Activated CD4-positive, alpha-beta T cell treated with anti-CD3 and anti-CD28 coated beads, Interleukin-2, amount 10 ng/mL, durations not matched to agents 24 days and 14 days (primary cell): ENCODE results near the gene SAMD4B. TPM values are rescaled to one million over a fixed set of nuclear protein-coding genes. Genes with fewer than 3 reads are reported as not detected.

Source experiments
- DNase-seq: peaks from one replicate; pipeline ENCODE4 v3.0.0; 2022
- H3K27ac Mint-ChIP-seq: one replicate; pipeline ENCODE4 v1.8.0; 2022; ENCODE audit warnings: mild to moderate bottlenecking, mixed read lengths
- H3K27me3 Mint-ChIP-seq: one replicate; pipeline ENCODE4 v1.8.0; 2022; ENCODE audit warnings: mixed read lengths
- H3K36me3 Mint-ChIP-seq: one replicate; pipeline ENCODE4 v1.8.0; 2022; ENCODE audit warnings: low read depth, mild to moderate bottlenecking, mixed read lengths
- H3K4me1 Mint-ChIP-seq: one replicate; pipeline ENCODE4 v1.8.0; 2021; ENCODE audit warnings: mixed read lengths
- H3K4me3 Mint-ChIP-seq: one replicate; pipeline ENCODE4 v1.8.0; 2022; ENCODE audit warnings: mild to moderate bottlenecking, moderate library complexity, mixed read lengths
- H3K9me3 Mint-ChIP-seq: one replicate; pipeline ENCODE4 v1.8.0; 2021; ENCODE audit warnings: mixed read lengths
- intact Hi-C: fragments of 100-400 bp; cut with micrococcal nuclease; formaldehyde crosslinking; loops from one replicate; pipeline ENCODE4 v1.15.1; 2023
- total RNA-seq: library from RNA; stranded (reverse); gene quantifications from 2 replicates; pipeline ENCODE4 v1.2.3, GENCODE V29; 2022

The SAMD4B gene
- total RNA-seq, 1 donor from 2014 or later = 68.9 TPM

DNA sequence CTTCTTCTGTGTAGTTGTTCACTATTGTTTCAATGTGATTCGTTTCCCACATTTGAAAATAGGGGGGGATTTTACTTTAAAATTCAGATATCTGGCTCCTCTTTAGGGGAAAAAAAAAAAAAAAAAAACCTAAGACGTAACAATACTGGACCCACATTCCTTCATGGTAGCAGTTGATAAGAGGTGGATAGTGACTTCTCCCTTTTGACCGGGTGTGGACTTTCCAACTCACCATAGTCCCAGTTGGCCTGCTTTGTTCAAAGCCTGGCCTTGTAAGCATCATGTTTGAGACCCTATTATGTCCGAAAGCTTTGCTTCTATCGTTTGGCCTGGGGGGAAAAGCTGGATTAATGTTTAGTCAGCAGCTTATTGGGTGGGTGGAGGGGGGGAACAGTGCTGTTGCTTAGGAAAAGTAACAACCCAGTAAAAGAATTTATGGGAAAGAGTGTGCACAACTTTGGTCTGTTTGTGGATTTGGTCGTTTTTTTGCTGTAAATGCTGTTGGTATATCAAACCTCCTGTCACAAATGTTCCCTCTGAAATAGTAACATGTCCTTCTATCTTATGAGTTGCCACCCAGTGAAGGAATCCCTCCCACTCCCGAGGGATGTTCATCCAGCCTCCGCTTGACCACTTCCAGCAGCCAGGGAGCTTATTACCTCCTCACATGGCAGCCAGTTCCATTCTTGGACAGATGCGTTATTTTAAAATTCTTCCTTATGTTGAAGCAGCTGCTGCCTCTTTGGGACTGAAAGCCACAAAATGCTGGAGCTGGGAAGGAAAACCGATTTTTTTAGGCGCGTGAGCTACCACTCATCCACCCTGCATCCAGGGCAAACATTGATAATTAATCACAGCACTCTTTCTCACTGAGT lies 10.4 kb downstream of the SAMD4B start:
- Mint-ChIP-seq H3K36me3 (peaks cover 66% of the 10 kb centered on the region), H3K4me1 (peaks cover 35% of the 10 kb centered on the region)

DNA sequence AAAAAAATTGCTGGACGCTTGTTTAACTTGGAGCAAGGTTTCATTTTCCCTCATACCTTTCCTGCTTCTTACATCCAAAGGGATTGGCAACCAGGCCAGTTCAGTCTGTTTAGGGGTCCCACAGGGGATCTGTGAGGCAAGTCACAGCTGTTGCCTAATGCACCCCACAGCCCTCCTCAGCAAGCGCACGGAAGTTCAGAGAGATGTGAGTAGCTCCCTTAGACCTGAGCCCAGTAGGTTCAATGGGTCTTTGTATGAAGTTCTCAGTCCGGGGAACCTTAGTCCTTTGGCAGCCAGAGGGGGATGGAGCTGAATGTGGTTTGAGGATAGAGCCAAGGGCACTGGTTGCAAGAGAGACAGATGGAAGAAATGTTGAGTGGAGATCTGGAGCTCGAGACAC lies 13.0 kb downstream of the SAMD4B start:
- no peaks in the 10 kb centered on the region for H3K27me3 Mint-ChIP-seq
- no peak overlapping the region for H3K27ac Mint-ChIP-seq
- intact Hi-C loops = no loop called here
- H3K4me1 Mint-ChIP-seq = peaks cover 20% of the 10 kb centered on the region
- H3K36me3 Mint-ChIP-seq = peaks cover 62% of the 10 kb centered on the region
- no peak overlapping the region for H3K4me3 Mint-ChIP-seq
- H3K9me3 Mint-ChIP-seq = no peaks in the 10 kb centered on the region
- no peak for DNase-seq

More for the DNA sequence above, 10.4 kb downstream of the SAMD4B start:
- no peak for DNase-seq
- no peaks in the 10 kb centered on the region for H3K27me3 Mint-ChIP-seq
- H3K27ac Mint-ChIP-seq = peak overlapping the region; percentile 85
- intact Hi-C loops = no loop called here
- no peak overlapping the region for H3K4me3 Mint-ChIP-seq
- H3K9me3 Mint-ChIP-seq = no peaks in the 10 kb centered on the region

DNA sequence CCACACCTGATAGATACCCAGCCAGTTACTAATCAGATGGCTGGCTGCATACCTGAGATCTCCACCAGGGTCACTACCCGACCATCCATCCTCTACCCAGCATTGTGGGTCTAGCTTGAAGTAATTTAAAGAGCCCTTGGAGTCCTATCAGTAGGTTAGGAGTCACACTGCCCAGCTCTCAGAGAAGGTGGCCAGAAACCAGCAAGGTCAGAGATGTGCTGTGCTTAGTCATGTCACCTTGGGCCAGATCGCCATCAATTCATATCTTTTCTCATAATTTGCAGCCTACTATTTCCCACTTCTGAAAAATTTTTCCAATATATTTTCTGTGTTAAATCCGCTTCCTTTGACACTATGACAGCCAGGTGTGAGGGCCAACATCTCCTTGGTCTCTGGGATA lies 13.9 kb downstream of the SAMD4B start:
- peaks cover 18% of the 10 kb centered on the region for H3K4me1 Mint-ChIP-seq
- no peak overlapping the region for H3K4me3 Mint-ChIP-seq
- no peak for DNase-seq
- H3K9me3 Mint-ChIP-seq = no peaks in the 10 kb centered on the region
- peaks cover 61% of the 10 kb centered on the region for H3K36me3 Mint-ChIP-seq
- no peak overlapping the region for H3K27ac Mint-ChIP-seq
- intact Hi-C loops = no loop called here
- no peaks in the 10 kb centered on the region for H3K27me3 Mint-ChIP-seq

DNA sequence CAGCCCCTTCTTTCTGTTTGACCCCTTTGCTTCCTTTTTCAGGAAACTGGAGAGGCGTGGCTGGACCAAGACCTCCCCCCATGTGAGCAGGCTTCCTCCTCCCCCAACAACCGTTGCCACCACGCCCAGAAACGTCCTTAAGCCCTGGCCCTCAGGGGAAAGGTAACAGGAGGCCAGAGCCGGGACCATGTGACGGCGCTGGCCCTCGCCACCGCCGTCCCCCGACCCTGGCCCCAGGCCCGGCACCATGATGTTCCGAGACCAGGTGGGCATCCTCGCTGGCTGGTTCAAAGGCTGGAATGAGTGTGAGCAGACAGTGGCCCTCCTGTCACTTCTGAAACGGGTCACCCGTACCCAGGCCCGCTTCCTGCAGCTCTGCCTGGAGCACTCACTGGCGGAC lies 14.4 kb downstream of the SAMD4B start:
- no peaks in the 10 kb centered on the region for H3K9me3 Mint-ChIP-seq
- DNase-seq = no peak
- no peak overlapping the region for H3K4me3 Mint-ChIP-seq
- peaks cover 12% of the 10 kb centered on the region for H3K4me1 Mint-ChIP-seq
- no peak overlapping the region for H3K27ac Mint-ChIP-seq
- H3K36me3 Mint-ChIP-seq = peaks cover 57% of the 10 kb centered on the region
- no peaks in the 10 kb centered on the region for H3K27me3 Mint-ChIP-seq
- intact Hi-C loops = no loop called here

DNA sequence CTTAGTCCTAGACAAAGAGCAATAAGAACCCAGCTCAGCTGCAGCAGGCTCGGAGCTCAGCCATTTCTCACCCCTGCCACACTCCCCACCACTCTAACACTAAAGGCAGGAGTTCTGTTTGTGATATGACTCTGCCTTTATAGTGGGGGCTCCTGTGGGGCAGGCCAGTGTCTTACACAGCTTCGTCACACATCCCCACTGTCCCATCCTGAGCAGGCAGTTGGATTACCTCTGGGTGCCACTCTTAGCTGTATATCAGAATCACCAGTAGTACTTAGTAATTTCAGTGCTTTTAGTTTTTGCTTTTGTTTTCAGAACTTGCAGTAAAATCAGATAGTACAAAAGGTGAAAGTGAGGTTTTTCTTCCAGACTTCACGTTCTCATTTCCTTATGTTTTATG lies 16.8 kb downstream of the SAMD4B start:
- H3K36me3 Mint-ChIP-seq = peaks cover 50% of the 10 kb centered on the region
- peaks cover 4% of the 10 kb centered on the region for H3K4me1 Mint-ChIP-seq
- no peak overlapping the region for H3K4me3 Mint-ChIP-seq
- H3K27me3 Mint-ChIP-seq = no peaks in the 10 kb centered on the region
- intact Hi-C loops = no loop called here
- no peak for DNase-seq
- H3K27ac Mint-ChIP-seq = no peak overlapping the region
- no peaks in the 10 kb centered on the region for H3K9me3 Mint-ChIP-seq

DNA sequence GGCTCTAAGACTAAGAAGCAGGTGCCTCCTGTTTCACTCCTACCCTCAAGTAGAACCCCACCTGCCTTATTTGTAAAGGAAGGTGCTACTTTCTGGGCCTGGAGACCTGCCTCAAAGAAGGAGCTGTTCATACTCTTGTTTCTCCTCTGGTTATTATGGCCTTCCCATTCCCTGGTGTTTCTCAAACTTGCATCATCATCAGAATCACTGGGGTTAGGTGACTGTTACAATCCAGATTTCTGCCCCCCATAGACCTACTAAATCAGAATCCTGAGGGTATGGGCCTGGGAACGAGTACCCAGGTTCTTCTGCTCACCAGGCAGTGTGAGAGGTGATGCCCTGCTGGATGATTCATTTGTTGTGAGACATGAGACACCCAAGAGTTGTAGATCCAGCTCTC lies 18.4 kb downstream of the SAMD4B start:
- Mint-ChIP-seq H3K27ac (no peak overlapping the region), H3K36me3 (peaks cover 45% of the 10 kb centered on the region), H3K4me3 (no peak overlapping the region), H3K4me1 (peaks cover 4% of the 10 kb centered on the region), H3K27me3 (no peaks in the 10 kb centered on the region), H3K9me3 (no peaks in the 10 kb centered on the region)
- intact Hi-C loops = no loop called here
- no peak for DNase-seq

DNA sequence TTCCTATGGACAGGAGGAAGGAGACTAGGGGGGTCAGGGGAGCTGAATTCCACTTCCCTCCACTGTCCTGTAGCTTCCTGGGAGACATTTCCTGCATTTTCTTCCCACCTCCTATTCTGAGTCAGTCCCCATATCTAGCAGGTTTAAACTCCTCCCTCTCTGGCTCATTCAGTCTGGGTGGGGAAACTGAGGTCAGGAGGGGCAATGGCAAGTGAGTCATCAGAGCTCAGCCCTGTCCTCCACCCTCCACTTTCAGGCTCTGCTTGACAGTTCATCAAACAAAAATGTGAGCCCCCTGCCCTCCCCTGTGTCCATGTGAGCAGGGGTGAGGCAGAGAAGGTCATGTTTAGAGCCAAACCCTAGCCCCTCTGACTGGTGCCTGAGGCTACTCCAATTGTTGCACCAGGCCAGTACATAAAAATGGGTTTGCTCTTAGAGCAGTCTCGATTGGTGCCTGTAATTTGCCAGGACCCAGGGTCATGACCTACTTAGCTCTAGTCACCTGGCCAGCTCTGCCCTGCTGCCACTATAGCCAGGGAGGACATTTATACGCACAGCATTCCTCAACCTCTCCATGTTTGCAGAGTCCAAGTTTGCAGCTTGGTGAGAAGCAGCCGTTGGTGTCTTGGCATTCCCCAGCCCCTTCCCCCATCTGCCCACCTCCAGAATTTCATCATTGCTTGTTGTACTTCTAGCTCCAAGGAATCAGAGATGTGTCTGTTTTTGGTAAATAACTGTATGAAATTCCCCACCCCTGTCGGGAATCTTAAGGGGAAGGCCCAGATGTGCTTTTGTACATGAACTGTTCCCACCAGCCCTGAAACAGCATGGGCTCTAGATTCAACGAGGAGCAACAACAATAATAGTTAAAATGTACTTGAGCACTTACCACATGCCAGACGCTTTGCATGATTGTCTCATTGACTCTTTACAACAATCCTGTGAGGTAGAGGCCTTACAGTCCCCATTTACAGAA lies 20.7 kb downstream of the SAMD4B start:
- Mint-ChIP-seq H3K36me3 (peaks cover 31% of the 10 kb centered on the region), H3K9me3 (no peaks in the 10 kb centered on the region), H3K4me1 (no peaks in the 10 kb centered on the region), H3K27me3 (no peaks in the 10 kb centered on the region), H3K4me3 (no peak overlapping the region), H3K27ac (peak overlapping the region; percentile 32)
- no peak for DNase-seq
- intact Hi-C loops = no loop called here

DNA sequence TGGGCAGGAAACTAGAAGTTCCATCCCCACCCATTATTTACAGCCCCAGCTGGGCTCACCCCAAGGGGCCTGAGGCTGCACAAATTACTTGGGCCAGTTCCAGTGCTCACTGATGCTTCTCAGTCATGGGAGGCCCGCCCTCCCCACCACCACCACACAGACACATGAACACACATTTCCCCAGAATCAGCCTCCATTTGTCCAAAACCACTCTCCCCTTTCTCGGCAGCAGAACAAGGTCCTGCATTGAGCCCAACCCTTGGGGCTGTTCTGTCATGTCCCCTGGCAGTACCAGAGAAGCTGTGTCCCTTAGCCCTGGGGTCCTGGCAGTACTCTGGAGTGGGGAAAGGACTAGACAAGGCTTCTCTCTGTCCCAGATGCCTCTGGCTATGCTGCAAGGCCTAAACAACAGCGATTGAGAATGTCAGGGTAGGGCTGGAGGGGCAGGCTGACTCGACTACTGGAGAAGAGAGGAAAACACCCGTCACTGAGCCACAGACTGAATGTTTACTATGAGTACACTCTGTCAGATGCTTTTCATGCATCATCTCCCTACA lies 21.8 kb downstream of the SAMD4B start:
- peak overlapping the region; percentile 69 for H3K27ac Mint-ChIP-seq
- no peaks in the 10 kb centered on the region for H3K9me3 Mint-ChIP-seq
- no peaks in the 10 kb centered on the region for H3K27me3 Mint-ChIP-seq
- peaks cover 28% of the 10 kb centered on the region for H3K36me3 Mint-ChIP-seq
- H3K4me3 Mint-ChIP-seq = no peak overlapping the region
- H3K4me1 Mint-ChIP-seq = no peaks in the 10 kb centered on the region
- intact Hi-C loops = no loop called here
- DNase-seq = no peak

DNA sequence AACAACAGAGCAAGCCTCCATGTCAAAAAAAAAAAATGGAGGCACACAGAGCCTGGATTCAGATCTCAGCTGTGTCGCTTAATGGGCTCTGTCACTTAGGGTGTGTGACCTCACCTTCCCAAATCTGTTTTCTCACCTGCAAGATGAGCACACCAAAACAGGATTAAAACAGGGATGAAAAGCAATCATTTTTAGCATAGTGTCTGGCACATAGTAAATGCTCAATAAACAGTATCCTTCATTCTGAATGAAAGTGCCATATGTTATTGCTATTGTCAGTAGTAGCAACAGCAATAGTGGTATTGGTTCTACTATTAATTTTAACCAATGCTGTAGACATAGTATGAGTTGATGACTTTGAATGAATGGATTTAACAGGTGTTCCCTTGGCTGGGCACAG lies 23.3 kb downstream of the SAMD4B start:
- no peaks in the 10 kb centered on the region for H3K27me3 Mint-ChIP-seq
- H3K4me1 Mint-ChIP-seq = no peaks in the 10 kb centered on the region
- peaks cover 28% of the 10 kb centered on the region for H3K36me3 Mint-ChIP-seq
- intact Hi-C loops = loop anchor here (5.0 kb wide), 1 partner anchor 267 kb away; no protein-coding TSS in a partner anchor
- no peak for DNase-seq
- no peak overlapping the region for H3K4me3 Mint-ChIP-seq
- no peaks in the 10 kb centered on the region for H3K9me3 Mint-ChIP-seq
- H3K27ac Mint-ChIP-seq = no peak overlapping the region

DNA sequence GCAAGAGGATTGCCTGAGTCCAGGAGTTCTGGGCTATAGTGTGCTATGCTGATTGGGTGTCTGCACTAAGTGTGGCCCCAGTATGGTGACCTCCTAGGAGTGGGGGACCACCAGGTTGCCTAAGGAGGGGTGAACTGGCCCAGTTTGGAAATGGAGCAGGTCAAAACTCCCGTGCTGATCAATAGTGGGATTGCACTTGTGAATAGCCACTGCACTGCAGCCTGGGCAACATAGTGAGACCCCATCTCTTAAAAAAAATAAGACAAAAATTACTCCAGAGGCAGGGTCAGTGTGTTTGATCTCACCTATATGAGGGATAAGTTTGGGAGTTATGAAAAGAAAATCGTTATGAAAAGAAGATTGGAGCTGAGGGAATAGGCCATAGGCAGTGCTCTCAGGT lies 27.0 kb downstream of the SAMD4B start:
- Mint-ChIP-seq H3K4me1 (peaks cover 2% of the 10 kb centered on the region), H3K36me3 (peaks cover 39% of the 10 kb centered on the region), H3K4me3 (no peak overlapping the region), H3K9me3 (no peaks in the 10 kb centered on the region), H3K27me3 (no peaks in the 10 kb centered on the region), H3K27ac (no peak overlapping the region)
- intact Hi-C loops = loop anchor here (5.0 kb wide), 1 partner anchor 263 kb away; no protein-coding TSS in a partner anchor
- DNase-seq = no peak

DNA sequence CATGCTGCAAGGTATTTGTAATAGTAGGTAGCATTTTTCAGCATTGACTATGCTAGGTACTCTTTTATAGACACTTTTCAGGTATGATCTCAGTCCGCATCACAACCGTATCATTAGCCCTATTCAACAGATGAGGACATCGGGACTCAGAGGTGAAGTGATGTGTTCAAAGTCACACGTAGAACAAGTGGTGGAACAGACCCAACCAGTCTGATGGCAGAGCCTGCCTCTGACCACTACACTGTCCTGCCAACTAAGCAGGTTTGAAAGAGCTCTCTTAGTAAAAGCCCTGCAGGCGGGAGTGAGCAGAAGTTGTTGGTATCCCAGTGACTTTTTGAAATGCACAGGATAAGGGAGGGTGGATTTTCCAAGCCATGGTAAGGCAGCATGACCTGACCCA lies 28.5 kb downstream of the SAMD4B start:
- DNase-seq = no peak
- intact Hi-C loops = no loop called here
- Mint-ChIP-seq H3K4me3 (no peak overlapping the region), H3K27me3 (no peaks in the 10 kb centered on the region), H3K9me3 (no peaks in the 10 kb centered on the region), H3K36me3 (peaks cover 39% of the 10 kb centered on the region), H3K27ac (no peak overlapping the region), H3K4me1 (peaks cover 2% of the 10 kb centered on the region)

DNA sequence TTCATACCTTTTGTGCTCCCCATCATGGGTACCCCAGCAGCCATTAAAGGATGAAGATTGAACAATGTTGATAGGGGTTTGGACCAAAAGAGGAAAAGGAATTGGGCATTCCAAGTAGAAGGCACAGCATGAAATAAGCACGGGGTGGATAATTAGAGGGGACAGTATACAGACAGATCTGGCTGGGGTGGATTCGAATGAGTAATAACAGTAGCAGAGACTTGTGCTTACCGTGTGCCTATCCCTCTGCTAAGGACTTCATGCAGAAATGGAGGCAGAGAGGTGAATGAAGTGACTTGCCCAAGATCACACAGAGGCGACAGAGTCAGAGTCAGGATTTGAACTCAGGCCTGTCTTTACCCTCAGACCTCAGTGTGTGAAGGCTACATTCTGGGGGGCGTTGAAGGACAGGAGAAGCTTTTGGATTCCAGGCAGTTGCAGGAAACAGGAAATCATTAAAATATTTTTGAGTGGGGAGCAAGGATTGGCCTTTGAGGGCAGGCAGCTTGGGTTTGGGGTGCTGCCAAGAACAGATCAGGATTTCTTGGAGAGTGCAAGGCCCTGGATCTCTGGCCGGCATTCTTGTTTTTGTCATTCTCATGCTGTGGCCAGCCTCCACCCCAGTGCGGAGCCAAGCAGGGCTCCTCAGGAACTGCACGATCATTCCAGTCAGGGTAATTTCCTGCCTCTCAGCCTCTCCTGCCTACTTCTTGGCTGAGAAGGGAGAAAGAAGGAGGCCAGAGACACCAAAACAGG lies 30.0 kb downstream of the SAMD4B start:
- H3K36me3 Mint-ChIP-seq = peaks cover 44% of the 10 kb centered on the region
- no peaks in the 10 kb centered on the region for H3K27me3 Mint-ChIP-seq
- H3K4me1 Mint-ChIP-seq = peaks cover 2% of the 10 kb centered on the region
- no peaks in the 10 kb centered on the region for H3K9me3 Mint-ChIP-seq
- no peak for DNase-seq
- intact Hi-C loops = no loop called here
- H3K4me3 Mint-ChIP-seq = no peak overlapping the region
- no peak overlapping the region for H3K27ac Mint-ChIP-seq

DNA sequence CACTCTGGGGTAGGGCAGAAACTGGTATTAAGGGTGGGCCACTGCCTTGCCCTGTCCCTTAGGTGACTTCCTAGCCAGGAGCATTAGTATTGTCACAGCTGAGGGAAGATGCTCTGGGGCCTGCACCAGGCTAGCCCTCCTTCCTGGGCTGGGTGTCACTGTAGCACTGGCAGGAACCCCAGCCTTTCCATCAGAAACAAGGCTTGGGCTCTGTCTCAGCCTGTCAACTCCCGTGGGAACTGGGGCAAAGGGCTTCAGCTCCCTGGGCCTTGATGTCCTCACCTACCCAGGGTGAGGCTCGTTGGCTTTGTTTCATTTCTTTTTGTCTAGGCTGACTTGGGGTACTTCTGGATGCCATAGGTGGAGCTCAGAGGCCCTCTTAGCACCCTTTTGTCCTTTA lies 30.7 kb downstream of the SAMD4B start:
- Mint-ChIP-seq H3K4me1 (peaks cover 2% of the 10 kb centered on the region), H3K27ac (no peak overlapping the region)
- intact Hi-C loops = no loop called here

More for the DNA sequence above, 30.7 kb downstream of the SAMD4B start:
- H3K4me3 Mint-ChIP-seq = no peak overlapping the region
- no peaks in the 10 kb centered on the region for H3K27me3 Mint-ChIP-seq
- no peaks in the 10 kb centered on the region for H3K9me3 Mint-ChIP-seq
- no peak for DNase-seq
- H3K36me3 Mint-ChIP-seq = peaks cover 49% of the 10 kb centered on the region
